Spleen (tissue), 11 donors: Measurements from ENCODE around the gene C19orf73. TPM values are rescaled to one million over a fixed set of nuclear protein-coding genes. Genes with fewer than 3 reads are reported as not detected.

Source experiments
- DNase-seq: peaks from one replicate; pipeline ENCODE4 v3.0.0-alpha.2; 2020
- H3K27ac ChIP-seq, 8 donors: fragments of 200-600 bp; sonication (generic) in 7 of 8; 1 replicate in 4 of 8; 2 replicates in 4 of 8; pipeline versions ENCODE4 v1.5.0 to v1.8.0; 2016 to 2021; ENCODE audit warnings: inconsistent platforms in 4 of 8, mild to moderate bottlenecking in 4 of 8, moderate library complexity in 1 of 8
- H3K27me3 ChIP-seq, 7 donors: fragments of 200-600 bp; sonication (generic) in 6 of 7; replicated peaks in 1 of 7; 1 replicate in 4 of 7; 2 replicates in 3 of 7; pipeline versions ENCODE4 v1.5.0 to v1.8.0; 2016 to 2021; ENCODE audit warnings: inconsistent platforms in 3 of 7, mild to moderate bottlenecking in 1 of 7
- H3K36me3 ChIP-seq, 6 donors: fragments of 200-600 bp; sonication (generic) in 5 of 6; 1 replicate in 4 of 6; 2 replicates in 2 of 6; pipeline versions ENCODE4 v1.5.0 to v1.8.0; 2016 to 2021; ENCODE audit warnings: inconsistent platforms in 2 of 6
- H3K4me1 ChIP-seq, 6 donors: fragments of 200-600 bp; sonication (generic) in 5 of 6; 1 replicate in 3 of 6; 2 replicates in 3 of 6; pipeline versions ENCODE4 v1.5.0 to v1.8.0; 2016 to 2021; ENCODE audit warnings: inconsistent platforms in 3 of 6
- H3K4me3 ChIP-seq, 8 donors: fragments of 200-600 bp; sonication (generic) in 7 of 8; 1 replicate in 4 of 8; 2 replicates in 4 of 8; pipeline versions ENCODE4 v1.5.0 to v1.8.0; 2016 to 2021; ENCODE audit warnings: inconsistent platforms in 4 of 8, mild to moderate bottlenecking in 4 of 8, moderate library complexity in 2 of 8
- H3K9me3 ChIP-seq, 8 donors: fragments of 200-600 bp; sonication (generic) in 7 of 8; 1 replicate in 4 of 8; 2 replicates in 4 of 8; pipeline versions ENCODE4 v1.5.0 to v1.8.0; 2016 to 2021; ENCODE audit warnings: inconsistent platforms in 4 of 8
- POLR2A ChIP-seq, 3 donors: fragments of 450-650 bp; IDR thresholded peaks; one replicate each; pipeline ENCODE4 v1.5.1; 2017; ENCODE audit warnings: antibody characterized with exemption in 3 of 3, mild to moderate bottlenecking in 1 of 3
- POLR2AphosphoS5 ChIP-seq, 3 donors: sonication (generic); formaldehyde crosslinking; IDR thresholded peaks; one replicate each; pipeline ENCODE4 v1.5.1; 2017; ENCODE audit warnings: antibody characterized with exemption in 3 of 3
- WGBS, 5 donors: extraction: QIAGEN DNeasy Blood & Tissue Kit in 3 of 5; methylation state at CpG; one replicate each; pipeline versions ENCODE4 v1.1.5 to v1.1.7; 2013 to 2018; 5-methylcytosine and 5-hydroxymethylcytosine counted together
- intact Hi-C: fragments of 100-400 bp; cut with DNase I; formaldehyde crosslinking; loops from one replicate; pipeline ENCODE4 v1.15.0; 2023; ENCODE audit warnings: low total_unique reads
- polyA plus RNA-seq, 3 donors: library from polyadenylated mRNA; stranded (reverse); fragments of 200-250 nt; gene quantifications; one replicate each; pipeline ENCODE4 v1.2.1, GENCODE V29; 2013
- total RNA-seq, 7 donors: library from RNA; depleted of rRNA in 3 of 7; stranded (reverse); fragments of >200 nt in 3 of 7; fragmentation: NEBNext Ultra II Directional in 4 of 7; extraction: Animal tissue kit (Norgen Biotek cat#: 25700) in 4 of 7; gene quantifications; one replicate each; pipeline versions ENCODE4 v1.1.0 to v1.2.1, GENCODE V29; 2016 to 2021
- TF ChIP-seq, protein P1 (sequence below), 11 experiments: fragments of 200-600 bp in 7 of 11; fragments of 450-650 bp in 4 of 11; sonication (generic) in 4 of 11; IDR thresholded peaks in 8 of 11; conservative IDR thresholded peaks in 3 of 11; 1 replicate in 7 of 11; 2 replicates in 4 of 11; pipeline versions ENCODE4 v1.4.0 to v1.8.0; 2016 to 2021; ENCODE audit warnings: antibody characterized with exemption in 11 of 11, inconsistent platforms in 4 of 11, mild to moderate bottlenecking in 1 of 11
- donor health status: healthy with polysubstance abuse.
- donor health status: DM: no; HTN: no; CAD: no; lungs with moderate emphysema.
- donor health status: DM: no; HTN: no; CAD: no.
- donor health status: Bipolar disorder and iron deficiency.
- donor health status: healthy.
- donor health status: DM: no; HTN: no; CAD: no.
- donor health status: DM: yes; HTN: yes; CAD: no.

C19orf73 gene
- total and polyA plus RNA-seq, 10 donors, result 0.70 to 5.5 (median 1.8) TPM; not detected in 1

DNA sequence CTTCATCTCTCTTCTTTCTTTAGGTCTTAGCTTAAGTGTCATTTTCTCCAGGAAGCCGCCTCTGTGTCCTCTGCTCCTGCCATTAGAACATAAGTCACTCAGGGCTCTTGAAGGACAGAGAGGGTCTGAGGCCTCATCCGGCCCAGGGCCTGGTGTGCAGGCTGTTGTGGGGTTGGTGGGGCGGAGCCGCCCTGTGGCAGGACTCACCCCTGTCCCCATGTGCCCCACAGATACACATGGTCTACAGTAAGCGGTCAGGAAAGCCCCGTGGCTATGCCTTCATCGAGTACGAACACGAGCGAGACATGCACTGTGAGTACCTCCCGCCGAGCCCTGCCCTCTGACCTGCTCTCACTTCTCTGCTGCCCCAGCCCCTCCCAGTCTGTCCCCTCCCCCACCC, 17.8 kb downstream of the C19orf73 start:
- Histone ChIP-seq H3K36me3 (peaks cover 5 to 100% (median 96%) of the 10 kb centered on the region in 6 donors), H3K4me1 (peaks cover 0 to 35% (median 7%) of the 10 kb centered on the region in 6 donors), H3K27me3 (no peaks in the 10 kb centered on the region), H3K27ac (no peak overlapping the region), H3K9me3 (no peaks in the 10 kb centered on the region), H3K4me3 (no peak overlapping the region)
- WGBS, 5 donors, result 81 to 92% (median 90%) methylated on average over 12 of the region's 12 CpGs
- intact Hi-C loops, result no loop called here
- TF ChIP-seq POLR2A (IDR thresholded peaks at IDR 0.05) (no peak), POLR2AphosphoS5 (IDR thresholded peaks at IDR 0.05) (peak in 2 of 3 donors; percentile 14 to 50)
- TF ChIP-seq, protein P1, sequence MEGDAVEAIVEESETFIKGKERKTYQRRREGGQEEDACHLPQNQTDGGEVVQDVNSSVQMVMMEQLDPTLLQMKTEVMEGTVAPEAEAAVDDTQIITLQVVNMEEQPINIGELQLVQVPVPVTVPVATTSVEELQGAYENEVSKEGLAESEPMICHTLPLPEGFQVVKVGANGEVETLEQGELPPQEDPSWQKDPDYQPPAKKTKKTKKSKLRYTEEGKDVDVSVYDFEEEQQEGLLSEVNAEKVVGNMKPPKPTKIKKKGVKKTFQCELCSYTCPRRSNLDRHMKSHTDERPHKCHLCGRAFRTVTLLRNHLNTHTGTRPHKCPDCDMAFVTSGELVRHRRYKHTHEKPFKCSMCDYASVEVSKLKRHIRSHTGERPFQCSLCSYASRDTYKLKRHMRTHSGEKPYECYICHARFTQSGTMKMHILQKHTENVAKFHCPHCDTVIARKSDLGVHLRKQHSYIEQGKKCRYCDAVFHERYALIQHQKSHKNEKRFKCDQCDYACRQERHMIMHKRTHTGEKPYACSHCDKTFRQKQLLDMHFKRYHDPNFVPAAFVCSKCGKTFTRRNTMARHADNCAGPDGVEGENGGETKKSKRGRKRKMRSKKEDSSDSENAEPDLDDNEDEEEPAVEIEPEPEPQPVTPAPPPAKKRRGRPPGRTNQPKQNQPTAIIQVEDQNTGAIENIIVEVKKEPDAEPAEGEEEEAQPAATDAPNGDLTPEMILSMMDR (IDR thresholded peaks at IDR 0.05 in 8 of 11, conservative IDR thresholded peaks at IDR 0.05 in 3 of 11), result no peak
- DNase-seq, result no peak

- intact Hi-C loops, result loop anchor here (10.0 kb wide), 1 partner anchor 46 kb away; no protein-coding TSS in a partner anchor
- no peak overlapping the region for H3K4me3 ChIP-seq
- no peaks in the 10 kb centered on the region for H3K9me3 ChIP-seq
- H3K36me3 ChIP-seq, result peaks cover 5 to 100% (median 95%) of the 10 kb centered on the region in 6 donors
- H3K27ac ChIP-seq, result no peak overlapping the region
- 87 to 98% (median 90%) methylated on average over 4 of the region's 4 CpGs for WGBS, 5 donors
- no peak for DNase-seq
- no peaks in the 10 kb centered on the region for H3K27me3 ChIP-seq
- TF ChIP-seq POLR2AphosphoS5 (IDR thresholded peaks at IDR 0.05) (no peak), POLR2A (IDR thresholded peaks at IDR 0.05) (no peak)
- TF ChIP-seq, protein P1 (IDR thresholded peaks at IDR 0.05 in 8 of 11, conservative IDR thresholded peaks at IDR 0.05 in 3 of 11), result no peak
- H3K4me1 ChIP-seq, result peaks cover 0 to 49% (median 15%) of the 10 kb centered on the region in 6 donors
Observed at GRCh38 chr19:49098795-49099194, 20.1 kb downstream of the C19orf73 start.

DNA sequence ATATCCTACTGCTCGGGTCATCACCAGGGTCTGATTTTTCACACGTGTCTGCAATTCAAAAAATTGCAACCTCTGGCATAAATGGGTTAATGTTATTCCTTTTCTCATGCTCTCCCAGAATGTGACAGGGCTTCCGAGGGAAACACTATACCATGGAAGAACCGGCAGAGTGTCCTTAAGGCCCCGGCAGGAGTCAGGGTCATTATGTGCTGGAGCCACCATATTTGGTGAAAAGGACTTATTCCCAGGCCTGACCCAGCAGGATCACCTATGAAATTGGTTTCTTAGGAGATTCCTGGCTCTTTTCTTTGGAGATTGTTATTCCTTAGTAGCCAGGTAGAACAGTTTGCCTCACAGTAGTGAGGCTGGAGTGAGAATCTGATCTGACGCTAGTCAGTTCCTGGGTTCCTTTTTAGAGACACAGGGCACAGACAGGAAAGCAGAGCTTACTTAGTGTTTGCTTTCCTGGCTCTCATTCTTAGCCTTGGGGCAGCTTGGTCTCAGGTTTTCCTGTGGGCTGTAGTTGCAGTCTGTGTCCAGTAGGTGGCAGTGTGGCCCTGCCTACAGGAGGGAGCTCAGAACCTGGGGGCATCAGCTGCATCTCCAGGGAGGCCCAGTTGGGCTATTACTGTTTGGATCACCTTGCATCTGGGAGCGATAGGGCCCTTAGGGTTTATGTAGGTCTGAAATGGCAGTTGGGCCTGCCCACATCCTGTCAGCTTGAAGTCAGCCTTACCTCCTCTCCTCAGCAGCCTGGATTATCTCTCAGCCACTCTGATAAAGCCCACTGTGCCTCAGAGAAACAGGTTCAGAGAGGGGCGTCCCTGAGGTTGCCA, 21.3 kb downstream of the C19orf73 start:
- H3K27ac ChIP-seq, result no peak overlapping the region
- peaks cover 8 to 100% (median 95%) of the 10 kb centered on the region in 6 donors for H3K36me3 ChIP-seq
- peaks cover 0 to 40% (median 16%) of the 10 kb centered on the region in 6 donors for H3K4me1 ChIP-seq
- TF ChIP-seq POLR2AphosphoS5 (IDR thresholded peaks at IDR 0.05) (peak in 2 of 3 donors; percentile 33 to 36), POLR2A (IDR thresholded peaks at IDR 0.05) (no peak)
- TF ChIP-seq, protein P1 (IDR thresholded peaks at IDR 0.05 in 8 of 11, conservative IDR thresholded peaks at IDR 0.05 in 3 of 11), result peak; percentile 93 to 99 (median 98)
- H3K4me3 ChIP-seq, result no peak overlapping the region
- WGBS, 5 donors, result 57 to 63% (median 61%) methylated on average over 8 of the region's 8 CpGs
- DNase-seq, result peak; percentile 90
- H3K9me3 ChIP-seq, result no peaks in the 10 kb centered on the region
- no peaks in the 10 kb centered on the region for H3K27me3 ChIP-seq
- intact Hi-C loops, result loop anchor here (2.0 to 10.0 kb wide), 2 partner anchors 47 to 101 kb away; no protein-coding TSS in a partner anchor
